H54 (cell line): Measurements from ENCODE around the gene GOLGA8B.
"Not testable (repeated sequence)": the region's sequence is repeated elsewhere in the genome, so short reads cannot be mapped to it uniquely, and the experiment has no call there.

Experiments
- DNase-seq: peaks from one replicate; pipeline ENCODE4 v3.0.0; 2011; ENCODE audit warnings: low spot score, mixed read lengths; ENCODE audit not compliant: insufficient read length
- FAIRE-seq: peaks from 3 replicates; lab custom pipeline; 2011; peaks lifted over from hg19 to GRCh38; lab: Jason Lieb, UNC
- POLR2A ChIP-seq: IDR thresholded peaks from 2 replicates; pipeline ENCODE4 v1.6.1; 2011; ENCODE audit warnings: low read depth, mild to moderate bottlenecking, low read length

Gene GOLGA8B, protein sequence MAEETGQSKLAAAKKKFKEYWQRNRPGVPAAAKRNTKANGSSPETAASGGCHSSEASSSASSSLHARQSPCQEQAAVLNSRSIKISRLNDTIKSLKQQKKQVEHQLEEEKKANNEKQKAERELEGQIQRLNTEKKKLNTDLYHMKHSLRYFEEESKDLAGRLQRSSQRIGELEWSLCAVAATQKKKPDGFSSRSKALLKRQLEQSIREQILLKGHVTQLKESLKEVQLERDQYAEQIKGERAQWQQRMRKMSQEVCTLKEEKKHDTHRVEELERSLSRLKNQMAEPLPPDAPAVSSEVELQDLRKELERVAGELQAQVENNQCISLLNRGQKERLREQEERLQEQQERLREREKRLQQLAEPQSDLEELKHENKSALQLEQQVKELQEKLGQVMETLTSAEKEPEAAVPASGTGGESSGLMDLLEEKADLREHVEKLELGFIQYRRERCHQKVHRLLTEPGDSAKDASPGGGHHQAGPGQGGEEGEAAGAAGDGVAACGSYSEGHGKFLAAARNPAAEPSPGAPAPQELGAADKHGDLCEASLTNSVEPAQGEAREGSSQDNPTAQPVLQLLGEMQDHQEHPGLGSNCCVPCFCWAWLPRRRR

DNA sequence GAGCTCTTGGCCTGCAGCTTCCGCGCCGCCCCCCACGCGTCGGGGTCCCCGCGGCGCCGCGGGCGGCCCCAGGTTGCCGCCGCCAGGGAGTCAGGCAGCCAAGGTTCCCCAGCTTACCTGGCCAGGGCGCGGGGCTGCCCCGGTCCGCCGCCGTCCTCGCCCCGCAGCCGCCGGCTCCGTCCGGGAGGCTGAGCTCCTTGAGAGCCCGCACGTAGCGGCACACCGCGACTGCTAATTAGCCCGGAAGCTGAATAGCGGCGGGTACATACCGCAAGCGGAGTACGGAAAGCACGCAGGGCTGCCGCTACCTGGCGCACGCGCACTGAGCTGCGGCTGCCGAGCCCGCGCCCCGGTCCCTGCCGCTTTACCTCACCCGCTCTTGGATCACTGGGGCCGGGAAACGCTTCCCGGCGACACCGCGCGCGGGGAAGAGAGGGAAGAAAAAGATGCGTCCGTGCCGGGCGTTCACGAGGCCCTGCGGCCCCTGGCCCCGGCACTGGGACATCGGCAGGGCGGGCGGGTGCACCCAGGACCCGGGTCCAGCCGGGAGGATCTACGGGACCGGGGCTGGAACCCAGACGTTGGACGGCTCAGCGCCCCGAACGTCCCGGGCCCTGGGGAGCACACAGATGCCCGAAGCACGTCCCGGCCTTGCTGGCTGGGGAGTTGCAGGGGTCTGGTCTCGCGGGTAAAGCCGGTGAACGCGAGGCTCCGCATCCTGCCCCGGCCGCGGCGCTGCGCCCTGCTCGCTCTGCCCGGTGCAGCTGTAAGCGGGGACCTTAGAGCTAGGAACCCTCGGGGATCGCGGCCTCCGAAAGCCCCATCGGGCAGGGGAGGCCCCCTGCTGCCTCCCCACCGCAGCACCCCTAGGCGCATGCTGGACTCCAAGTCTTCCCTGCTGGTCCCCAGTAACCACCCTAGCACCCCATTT is at the start of gene GOLGA8B:
Gene GOLGA8B, minus strand, starts transcription at position 253 of the 931 bp plus-strand sequence. CDS start 47,739 bp downstream, outside the sequence.
- DNase-seq (peak; percentile 69), FAIRE-seq (no peak)

DNA sequence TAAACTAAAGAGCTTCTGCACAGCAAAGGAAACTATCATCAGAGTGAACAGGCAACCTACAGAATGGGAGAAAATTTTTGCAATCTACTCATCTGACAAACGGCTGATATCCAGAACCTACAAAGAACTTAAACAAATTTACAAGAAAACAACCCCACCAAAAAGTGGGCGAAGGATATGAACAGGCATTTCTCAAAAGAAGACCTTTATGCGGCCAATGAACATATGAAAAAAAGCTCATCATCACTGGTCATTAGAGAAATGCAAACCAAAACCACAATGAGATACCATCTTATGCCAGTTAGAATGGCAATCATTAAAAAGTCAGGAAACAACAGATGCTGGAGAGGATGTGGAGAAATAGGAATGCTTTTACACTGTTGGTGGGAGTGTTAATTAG is 49.7 kb upstream of the GOLGA8B start:
- DNase-seq, FAIRE-seq: not testable (repeated sequence)

More for the DNA sequence above, at the start of gene GOLGA8B:
- 0 out of 2 replicates have a peak, but pooled peaks have one; percentile 32 for TF ChIP-seq POLR2A

GRCh38 chr15:34628577-34629152 is 45.2 kb upstream of the GOLGA8B start:
- no peak for TF ChIP-seq POLR2A
- no peak for DNase-seq
- FAIRE-seq, result peak; percentile 65

DNA sequence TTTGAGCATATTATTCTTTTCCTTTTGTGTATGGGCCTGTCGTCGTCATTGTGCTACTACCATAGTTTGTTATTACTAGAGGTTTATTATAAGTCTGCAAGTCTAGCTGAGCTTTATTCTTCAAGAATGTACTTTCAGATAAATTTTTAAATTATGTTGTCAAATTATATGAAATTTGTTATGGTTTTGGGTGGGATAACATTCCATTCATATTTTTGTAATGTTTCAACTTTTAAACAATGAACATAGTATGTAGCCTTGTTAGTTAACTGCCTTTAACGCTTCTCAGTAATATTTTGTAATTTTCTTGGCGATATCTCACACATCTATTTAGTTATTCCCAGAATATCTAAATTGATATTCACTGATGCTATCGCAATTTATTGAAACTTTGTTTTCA is 41.6 kb upstream of the GOLGA8B start:
- no peak for FAIRE-seq
- DNase-seq, result no peak
- TF ChIP-seq POLR2A, result no peak

DNA sequence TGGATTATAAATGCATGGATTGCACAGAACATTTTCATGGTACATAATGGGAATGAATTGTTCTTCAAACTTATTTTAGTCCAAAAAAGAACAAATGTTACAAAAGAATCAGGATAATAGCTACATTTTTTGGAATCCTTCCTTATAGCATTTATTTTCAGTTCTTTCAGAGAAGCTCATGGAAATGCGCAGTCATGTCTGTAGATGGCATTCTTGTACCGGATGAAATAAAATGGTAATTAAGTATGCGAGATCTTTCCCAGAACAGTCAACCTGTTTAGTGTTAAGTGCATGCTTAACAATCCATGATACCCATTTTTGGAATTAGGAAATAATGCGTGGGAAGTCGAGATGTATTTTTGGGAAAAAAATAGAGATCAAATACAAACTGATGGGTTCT is 38.2 kb upstream of the GOLGA8B start:
- FAIRE-seq (peak; percentile 80), DNase-seq (no peak)
- TF ChIP-seq POLR2A, result no peak

DNA sequence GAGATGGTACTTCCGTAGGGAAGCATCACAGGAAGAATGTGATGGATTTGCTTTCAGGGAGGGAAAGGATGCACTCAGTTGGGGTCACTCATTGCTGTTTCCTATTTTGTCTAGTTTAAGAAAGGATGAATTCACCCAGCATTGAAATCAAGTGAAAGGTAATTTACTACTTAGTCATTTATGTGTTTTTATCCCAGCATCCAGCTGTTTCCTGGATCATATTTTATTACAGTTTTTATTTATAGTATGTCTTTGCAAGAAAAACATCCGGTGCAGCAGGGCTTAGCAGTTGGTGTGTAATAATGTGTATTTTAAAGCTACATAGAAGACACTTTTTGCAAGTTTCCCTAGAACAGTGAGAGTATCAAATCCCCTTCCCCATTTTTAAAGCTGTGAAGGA is 37.4 kb upstream of the GOLGA8B start:
- FAIRE-seq (no peak), DNase-seq (no peak)
- no peak for TF ChIP-seq POLR2A

GRCh38 chr15:34620142-34620541 is 36.7 kb upstream of the GOLGA8B start:
- TF ChIP-seq POLR2A, result no peak
- DNase-seq (no peak), FAIRE-seq (no peak)

DNA sequence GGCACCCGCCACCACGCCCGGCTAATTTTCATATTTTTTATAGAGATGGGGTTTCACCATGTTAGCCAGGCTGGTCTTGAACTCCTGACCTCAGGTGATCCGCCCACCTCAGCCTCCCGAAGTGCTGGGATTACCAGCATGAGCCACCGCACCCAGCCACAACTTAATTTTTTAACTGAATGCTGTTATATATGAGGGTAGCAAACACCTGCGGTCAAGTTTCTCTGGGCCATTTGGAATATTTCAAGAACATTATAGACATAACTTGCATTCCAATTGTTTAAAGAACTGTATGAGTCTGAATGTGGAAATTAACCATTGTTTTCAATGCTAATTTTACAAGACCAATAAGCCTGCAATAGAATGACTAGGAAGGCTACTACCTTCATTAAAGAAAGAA is 35.7 kb upstream of the GOLGA8B start:
- FAIRE-seq, result no peak
- no peak for TF ChIP-seq POLR2A
- no peak for DNase-seq

- FAIRE-seq, result no peak
- no peak for DNase-seq
- no peak for TF ChIP-seq POLR2A
Measured at GRCh38 chr15:34618073-34618472, 34.6 kb upstream of the GOLGA8B start.

GRCh38 chr15:34616613-34617012 is 33.2 kb upstream of the GOLGA8B start:
- TF ChIP-seq POLR2A, result no peak
- peak; percentile 98 for FAIRE-seq
- DNase-seq, result peak; percentile 4

DNA sequence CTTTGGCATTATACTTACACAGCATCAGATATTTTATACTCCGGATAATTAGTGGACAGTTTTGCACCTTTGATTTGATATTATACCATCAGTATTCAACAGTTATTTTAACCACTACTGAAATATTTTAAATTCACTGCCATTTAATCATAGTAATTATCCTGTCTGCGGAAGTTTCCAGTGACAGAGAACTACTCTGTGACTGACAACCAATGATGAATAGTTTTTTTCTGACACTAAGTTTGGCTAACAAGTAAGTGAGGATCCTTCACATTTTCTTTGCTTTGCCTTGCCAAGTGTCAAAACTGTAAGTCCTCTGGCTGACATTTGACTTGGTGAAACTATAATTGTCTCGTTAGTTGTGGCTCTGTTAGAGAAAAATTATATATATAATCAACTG is 30.5 kb upstream of the GOLGA8B start:
- no peak for TF ChIP-seq POLR2A
- DNase-seq (no peak), FAIRE-seq (no peak)

DNA sequence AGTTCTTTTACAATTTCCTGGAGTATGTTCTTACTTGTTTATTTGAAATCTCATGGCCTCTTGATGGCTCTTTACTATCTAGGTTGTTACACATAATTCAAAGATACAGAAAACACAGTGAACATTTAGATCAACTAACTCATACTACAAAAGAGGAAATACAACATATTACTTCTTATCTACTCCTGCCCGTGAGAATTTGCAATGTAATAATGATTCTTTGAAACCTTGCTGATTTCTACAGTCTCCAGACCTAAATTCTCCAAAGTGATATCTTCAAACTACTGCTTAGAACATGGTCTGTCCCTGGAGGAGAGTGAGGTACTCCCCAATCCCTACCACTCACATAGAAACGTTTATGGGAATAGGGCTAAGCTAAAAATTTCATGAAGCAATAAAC is 29.9 kb upstream of the GOLGA8B start:
- no peak for TF ChIP-seq POLR2A
- no peak for FAIRE-seq
- DNase-seq, result no peak

- FAIRE-seq (peak; percentile 70), DNase-seq (no peak)
- no peak for TF ChIP-seq POLR2A
Measured at GRCh38 chr15:34610354-34610753, 26.9 kb upstream of the GOLGA8B start.
